Measurements from ENCODE around the gene IGFBP4.
"Not testable (repeated sequence)": the region's sequence is repeated elsewhere in the genome, so short reads cannot be mapped to it uniquely, and the experiment has no call there.

Gene IGFBP4

DNA sequence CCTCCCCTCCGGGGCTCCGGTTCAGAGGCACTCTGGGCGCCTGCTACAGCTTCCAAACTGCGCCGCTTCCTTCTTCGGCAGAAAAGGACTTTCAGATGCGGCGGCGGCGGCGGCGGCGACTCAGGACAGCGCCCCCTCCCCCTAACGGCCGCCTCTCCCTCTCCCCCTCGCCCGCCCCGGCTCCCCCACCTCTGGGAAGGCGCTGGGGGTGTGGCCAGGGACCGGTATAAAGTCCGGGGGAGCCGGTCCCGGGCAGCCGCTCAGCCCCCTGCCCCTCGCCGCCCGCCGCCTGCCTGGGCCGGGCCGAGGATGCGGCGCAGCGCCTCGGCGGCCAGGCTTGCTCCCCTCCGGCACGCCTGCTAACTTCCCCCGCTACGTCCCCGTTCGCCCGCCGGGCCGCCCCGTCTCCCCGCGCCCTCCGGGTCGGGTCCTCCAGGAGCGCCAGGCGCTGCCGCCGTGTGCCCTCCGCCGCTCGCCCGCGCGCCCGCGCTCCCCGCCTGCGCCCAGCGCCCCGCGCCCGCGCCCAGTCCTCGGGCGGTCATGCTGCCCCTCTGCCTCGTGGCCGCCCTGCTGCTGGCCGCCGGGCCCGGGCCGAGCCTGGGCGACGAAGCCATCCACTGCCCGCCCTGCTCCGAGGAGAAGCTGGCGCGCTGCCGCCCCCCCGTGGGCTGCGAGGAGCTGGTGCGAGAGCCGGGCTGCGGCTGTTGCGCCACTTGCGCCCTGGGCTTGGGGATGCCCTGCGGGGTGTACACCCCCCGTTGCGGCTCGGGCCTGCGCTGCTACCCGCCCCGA lies at the start of gene IGFBP4:
IGFBP4 (plus strand) TSS at position 255 of the 792 bp plus-strand sequence; CDS start at position 541, 286 bp downstream.
- DNase-seq, result peak; percentile 51

DNA sequence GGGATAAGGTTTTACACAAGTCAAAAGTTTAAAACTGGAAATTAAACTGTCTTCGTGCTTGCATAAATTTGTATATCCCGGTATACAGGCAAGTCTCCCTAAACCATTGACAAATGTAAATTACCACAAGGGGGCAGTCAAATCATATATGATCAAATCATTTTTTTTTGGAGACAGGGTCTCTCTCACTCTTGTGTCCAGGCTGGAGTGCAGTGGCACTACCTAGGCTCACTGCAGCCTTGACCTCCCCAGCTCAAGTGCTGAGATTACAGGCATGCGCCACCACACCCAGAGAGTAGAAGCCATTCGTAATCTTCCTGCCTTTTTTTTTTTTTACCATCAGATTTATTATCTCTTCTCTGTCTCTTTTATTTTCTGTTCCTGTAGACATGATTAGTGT lies 44.1 kb upstream of the IGFBP4 start:
- DNase-seq, result no peak

DNA sequence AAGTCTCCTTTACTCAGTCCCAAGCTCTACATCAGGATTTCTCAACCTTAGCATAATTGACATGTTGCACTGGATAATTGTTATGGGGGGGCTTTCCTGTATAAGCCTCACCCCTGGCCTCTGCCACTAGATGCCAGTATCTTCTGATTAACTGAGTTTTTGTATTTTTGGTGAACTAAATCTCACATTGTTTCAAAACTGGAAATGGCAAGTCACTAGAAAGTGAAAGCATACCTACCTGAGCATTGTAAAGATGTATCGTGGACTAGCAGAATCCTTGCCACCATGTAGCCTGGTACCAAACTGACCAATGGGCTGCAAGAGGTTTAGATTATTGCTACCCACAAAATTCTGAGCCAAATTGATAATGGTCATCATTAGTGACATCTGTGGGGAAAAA lies 40.6 kb upstream of the IGFBP4 start:
- DNase-seq, result no peak

DNA sequence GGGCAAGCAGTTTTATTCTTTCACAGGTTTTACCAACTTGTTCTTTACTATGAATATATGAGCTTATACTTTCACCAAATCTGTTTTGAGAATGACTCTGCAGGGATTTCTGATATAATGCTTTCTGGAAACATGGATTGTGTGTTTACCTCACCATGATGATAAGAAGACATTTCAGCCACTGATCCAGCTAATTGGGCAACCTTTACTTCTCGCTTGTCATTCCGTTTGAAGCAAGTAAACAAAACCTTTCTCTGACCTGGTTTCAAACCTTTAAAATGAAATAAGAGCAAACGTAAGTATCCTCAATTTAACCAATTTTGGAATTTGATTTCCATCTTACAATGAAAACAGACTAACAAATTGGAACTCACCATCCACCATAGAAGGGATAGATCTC lies 39.2 kb upstream of the IGFBP4 start:
- DNase-seq, result no peak

DNA sequence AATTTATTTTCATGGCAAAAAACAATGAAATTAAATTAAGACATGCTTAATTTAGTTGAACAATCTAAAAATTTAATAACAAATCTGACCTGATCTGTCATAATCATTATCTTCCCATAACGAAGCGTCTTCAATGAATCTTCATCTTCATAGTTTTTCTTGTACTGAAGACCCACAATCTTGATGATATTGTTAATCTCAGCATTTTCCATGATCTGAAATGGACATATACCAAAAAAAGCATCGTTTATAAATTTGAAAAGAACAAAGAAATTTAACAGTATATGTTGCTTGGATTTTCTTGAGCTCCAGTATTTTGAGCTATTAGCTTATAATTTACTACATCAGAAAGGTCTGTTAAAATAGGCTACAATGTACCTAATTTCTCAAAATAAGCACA lies 35.8 kb upstream of the IGFBP4 start:
- DNase-seq, result no peak

DNA sequence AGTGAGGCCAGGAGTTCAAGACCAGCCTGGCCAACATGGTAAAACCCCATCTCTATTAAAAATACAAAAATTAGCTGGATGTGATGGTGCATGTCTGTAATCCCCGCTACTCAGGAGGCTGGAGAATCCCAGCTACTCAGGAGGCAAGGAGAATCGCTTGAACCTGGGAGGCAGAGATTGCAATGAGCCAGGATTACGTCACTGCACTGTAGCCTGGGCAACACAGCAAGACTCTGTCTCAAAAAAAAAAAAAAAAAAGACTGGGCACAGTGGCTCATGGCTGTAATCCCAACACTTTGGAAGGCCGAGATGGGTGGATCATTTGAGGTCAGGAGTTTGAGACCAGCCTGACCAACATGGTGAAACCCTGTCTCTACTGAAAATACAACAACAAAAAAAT lies 33.7 kb upstream of the IGFBP4 start:
- not testable (repeated sequence) for DNase-seq

DNA sequence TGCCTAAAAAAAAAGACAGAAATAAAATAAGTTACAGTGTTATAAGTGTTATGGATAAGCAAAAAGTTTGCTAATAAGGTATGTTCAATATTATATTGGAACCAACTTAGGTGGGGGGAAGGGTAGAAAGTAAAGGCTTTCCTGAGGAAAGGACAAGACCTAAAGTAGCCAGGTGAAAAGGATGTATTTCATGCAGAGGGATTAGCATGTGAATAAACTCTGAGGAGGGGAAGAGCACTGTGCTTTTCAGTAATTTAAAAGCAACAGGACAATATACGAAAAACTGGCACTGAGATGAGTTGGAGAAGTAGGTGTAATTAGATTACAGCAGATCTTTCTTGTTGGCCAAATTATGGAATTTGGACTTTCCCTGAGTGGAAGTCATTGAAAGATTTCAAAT lies 33.2 kb upstream of the IGFBP4 start:
- DNase-seq, result no peak

DNA sequence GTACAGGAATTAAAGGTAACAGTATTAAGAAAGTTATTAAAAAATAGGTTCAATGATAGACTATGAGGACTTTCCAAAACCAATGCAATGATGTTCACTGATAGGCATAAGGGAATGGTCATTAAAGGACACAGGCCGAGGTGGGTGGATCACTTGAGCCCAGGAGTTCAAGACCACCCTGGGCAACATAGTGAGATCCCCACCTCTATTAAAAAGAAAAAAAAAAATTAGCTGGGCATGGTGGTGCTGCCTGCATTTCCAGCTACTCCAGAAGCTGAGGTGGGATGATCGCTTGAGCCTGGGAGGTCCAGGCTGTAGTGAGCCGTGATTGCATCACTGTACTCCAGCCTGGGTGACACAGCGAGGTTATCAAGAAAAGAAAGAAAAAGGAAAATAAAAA lies 31.4 kb upstream of the IGFBP4 start:
- DNase-seq, result no peak

DNA sequence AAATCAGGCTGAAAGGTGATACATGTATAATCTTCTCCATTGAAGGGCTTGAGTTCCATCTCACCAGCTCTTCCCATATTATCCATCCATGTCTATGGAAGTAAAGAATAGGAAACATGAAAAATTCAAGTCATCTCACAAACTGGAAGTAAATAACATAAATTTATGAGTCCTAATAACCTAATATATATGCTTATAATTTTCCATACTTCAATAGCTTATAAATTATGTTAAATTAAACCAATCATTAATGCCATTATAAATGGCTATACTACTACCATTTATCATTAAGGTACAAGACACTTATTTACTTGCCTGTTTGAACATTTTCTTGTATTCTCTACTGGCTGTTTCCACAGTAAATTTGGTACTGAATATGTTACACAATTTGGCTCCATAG lies 30.4 kb upstream of the IGFBP4 start:
- DNase-seq, result no peak

DNA sequence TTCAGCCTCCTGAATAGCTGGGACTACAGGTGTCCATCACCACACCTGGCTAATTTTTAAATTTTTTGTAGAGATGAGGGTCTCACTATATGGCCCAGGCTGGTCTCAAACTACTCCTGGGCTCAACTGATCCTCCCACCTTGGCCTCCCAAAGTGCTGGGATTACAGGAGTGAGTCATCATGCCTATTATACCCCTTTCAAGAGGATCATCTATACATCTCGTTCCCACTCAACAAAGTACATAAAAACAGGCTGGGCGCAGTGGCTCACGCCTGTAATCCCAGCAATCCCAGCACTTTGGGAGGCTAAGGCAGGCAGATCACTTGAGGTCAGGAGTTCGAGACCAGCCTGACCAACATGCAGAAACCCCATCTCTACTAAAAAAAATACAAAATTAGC lies 28.9 kb upstream of the IGFBP4 start:
- DNase-seq, result not testable (repeated sequence)

DNA sequence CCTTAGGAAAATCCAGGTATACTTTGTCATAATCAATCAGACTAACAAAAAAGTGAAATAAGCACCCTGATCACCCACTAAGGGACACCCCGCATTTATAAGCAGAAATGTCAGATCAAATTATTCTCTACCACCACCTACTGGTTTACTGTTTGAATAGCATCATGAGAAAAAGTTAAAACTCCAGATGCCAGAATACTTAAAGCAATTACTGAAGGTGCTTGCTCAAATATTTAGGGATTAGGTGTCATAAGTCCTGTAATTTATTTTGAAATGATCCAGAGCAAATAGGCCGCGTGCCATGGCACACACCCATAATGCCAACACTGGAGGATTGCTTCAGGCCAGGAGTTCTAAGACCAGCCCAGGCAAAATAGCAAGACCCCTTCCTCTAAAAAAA lies 27.9 kb upstream of the IGFBP4 start:
- no peak for DNase-seq

DNA sequence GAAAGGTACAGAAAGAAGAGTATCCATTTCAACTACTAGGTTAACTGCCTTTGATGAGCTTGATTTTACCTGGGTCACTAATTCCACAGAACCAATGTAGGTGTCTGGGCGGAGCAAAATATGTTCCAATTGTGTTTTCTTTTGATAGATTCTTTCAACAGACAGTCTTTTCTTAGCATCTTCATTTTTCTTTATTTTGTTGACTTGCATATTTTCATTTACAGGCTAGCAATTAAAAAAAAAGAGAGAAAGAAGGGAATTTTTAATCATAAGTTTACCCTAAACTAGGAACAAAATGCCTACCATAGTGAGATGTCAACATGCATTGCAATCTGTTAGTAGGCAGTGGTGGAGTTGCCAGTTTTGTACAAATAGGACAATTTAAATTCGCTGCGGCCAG lies 26.6 kb upstream of the IGFBP4 start:
- no peak for DNase-seq

DNA sequence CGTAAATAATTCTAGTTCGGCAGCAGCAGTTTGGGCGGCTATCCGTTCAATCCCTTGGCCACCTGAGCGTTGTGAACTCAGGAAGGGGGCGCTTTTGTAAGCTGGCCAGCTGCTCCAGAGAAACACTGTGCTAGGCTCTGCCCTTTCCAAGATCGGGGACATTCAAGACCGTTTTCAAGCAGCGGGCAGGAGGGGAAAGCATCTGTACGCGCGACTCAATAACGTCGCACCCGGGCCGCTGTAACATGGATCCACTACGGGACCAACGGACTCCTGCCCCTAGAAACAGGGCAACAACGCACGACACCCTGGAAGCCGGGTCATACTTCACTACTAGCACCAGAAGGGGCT lies 26.0 kb upstream of the IGFBP4 start:
- no peak for DNase-seq

DNA sequence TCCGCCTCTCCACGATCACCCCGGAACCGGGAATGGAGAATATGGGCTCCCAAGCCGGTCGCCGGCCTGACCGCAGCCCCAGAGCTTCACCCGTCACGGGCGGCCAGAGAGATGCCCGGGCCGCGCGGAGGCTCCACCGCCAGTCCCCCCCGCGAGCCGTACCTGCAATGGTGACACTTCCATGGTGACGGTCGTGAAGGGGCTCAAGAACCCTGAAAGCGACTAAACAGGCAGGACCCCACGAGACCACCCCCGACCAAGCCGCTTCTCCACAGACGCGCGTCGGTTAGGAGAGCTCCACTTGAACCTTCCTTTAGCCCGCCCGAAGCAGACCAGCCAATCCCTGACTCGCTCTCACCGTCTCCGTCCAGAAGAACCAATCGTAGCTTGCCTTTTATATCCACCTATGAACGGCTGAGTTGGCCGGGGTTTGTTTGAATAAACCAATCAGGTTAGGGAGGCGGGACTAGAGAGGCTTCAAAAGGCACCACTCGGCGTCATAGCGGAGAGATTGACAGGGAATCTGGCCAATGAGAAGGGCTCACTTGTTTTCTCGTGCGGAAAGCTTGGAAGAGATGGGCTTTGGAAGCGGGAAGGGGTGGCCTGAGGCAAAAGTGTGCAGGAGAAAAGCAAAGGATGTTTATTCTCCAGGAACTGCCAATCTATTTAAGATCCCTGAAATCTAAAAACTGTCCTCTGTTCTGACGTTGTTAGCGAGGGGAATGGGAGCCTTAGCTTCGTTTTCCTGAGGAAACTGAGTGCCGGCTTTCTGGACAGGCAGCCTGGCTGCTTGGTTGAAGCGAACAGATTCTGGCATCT lies 25.4 kb upstream of the IGFBP4 start, which contains the start of gene TOP2A:
TOP2A (minus strand) TSS at position 288 of the 819 bp plus-strand sequence; CDS start at position 183, 105 bp downstream.
- peak; percentile 92 for DNase-seq

DNA sequence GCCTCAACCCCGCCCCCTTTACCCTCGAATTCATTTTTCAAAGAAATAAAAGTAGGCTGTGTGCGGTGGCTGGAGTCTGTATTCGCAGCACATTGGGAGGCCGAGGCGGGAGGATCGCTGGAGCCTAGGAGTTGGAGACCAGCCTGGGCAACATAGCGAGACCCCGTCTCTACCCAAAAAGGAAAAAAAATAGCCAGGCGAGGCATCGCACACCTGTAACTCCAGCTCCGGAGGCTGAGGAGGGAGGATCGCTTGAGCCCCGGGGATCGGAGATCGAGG lies 24.9 kb upstream of the IGFBP4 start:
- no peak for DNase-seq

DNA sequence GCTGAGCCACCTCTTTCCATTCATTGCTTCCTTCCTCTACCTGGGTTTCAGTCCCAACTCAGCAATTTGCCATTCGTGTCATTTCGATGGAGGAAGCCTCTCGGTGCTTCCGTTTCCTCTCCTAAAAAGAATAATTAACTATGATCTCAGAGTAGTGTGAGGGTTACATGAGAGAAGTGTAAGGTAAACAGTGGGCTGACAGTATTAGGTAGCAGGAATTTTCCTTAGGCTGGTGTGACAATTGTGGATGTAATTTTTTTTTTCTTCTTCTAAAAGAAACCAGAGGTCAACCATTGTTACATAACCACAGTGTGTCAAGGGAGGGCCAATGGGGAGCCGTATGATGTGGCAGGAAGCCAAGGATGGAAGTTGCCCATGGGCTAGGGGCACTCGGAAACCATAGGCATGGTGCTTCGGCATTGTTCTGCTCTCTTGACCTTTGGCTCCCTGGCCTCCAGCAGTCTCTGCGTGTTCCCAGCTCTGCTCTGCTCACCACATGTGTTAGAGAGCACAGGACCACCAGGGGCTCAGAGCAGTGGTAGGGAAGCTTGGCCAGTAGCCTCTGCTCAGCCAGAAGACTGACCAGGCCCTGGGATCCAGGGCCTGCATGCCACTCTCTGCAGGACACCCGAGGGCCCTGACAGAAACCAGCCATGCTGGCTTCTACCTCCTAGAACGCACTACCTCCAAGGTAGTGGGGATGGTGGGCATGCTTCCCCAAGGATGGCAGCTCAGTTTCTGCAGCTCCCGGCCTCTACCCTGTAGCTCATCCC lies 23.5 kb upstream of the IGFBP4 start:
- DNase-seq, result no peak

DNA sequence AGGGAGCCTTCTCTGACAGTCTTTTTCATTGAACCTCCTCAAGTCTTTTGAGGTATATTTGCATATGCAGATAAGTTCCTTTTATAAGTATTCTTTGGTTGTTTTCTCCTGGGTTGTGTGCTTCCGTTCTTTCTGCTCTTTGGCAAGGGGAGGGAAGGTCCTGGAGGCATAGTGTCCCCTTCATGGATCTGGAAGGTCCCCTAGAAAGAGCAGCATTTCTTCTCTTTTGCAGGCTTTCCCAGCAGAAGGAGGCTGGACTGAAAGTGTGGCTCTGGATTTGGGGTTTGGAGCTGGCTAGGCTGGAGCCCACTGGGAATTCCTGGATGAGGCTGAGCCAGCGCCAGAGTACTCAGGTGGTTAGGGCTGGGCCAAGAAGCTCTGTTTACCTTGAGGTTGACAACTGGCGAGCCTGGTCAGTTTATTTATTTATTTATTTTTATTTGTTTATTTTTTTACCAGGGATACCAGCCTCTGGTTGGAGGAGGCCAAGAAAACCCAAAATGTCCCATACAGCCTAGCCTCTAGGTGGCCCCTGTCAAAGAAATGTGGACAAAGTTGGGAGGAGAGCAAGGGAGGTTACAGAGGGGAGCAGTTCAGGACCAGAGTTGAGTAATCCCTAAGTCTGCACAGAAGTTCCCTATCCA lies 20.1 kb upstream of the IGFBP4 start:
- no peak for DNase-seq

DNA sequence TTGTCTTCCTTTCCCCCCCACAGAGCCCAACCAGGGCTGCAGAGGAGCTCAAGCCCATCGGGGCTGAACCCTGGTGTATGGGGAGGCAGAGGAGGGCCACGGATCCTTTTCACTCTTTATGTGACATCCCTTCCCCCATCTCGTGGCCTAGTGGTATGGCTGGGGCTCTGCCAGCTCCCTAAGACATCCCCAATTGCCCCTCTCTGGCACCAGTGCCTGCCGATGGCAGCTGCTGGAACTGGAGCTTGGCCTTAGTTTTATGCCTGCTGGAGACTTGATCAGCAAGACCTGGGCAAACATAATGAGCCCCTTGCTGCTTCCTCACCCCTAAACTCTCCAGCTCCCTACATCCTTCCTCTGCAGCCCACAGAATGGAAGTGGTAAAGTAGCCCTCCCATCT lies 17.5 kb upstream of the IGFBP4 start:
- no peak for DNase-seq

DNA sequence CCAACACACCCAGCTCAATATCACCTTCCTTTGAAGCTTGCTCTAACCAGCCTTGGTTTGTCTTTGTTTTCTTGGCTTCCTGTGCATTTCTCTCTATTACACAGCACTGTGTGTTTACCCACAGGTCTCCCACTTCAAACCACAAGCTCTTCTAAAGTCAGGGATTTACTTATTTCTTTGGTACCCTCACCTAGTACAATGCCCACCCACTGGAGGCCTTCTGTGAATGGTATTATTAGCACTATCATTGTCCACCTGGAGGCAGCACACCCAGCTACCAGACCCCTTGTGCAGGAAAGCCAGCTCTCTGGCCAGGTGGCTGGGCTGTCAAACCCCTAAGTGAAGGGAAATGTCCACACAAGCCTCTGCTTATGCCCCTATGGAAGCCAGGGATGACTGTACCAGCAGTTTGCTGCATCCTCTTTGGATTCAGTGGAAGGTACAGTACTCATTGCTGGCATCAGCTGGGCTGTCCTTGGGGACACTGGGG lies 16.2 kb upstream of the IGFBP4 start:
- no peak for DNase-seq

DNA sequence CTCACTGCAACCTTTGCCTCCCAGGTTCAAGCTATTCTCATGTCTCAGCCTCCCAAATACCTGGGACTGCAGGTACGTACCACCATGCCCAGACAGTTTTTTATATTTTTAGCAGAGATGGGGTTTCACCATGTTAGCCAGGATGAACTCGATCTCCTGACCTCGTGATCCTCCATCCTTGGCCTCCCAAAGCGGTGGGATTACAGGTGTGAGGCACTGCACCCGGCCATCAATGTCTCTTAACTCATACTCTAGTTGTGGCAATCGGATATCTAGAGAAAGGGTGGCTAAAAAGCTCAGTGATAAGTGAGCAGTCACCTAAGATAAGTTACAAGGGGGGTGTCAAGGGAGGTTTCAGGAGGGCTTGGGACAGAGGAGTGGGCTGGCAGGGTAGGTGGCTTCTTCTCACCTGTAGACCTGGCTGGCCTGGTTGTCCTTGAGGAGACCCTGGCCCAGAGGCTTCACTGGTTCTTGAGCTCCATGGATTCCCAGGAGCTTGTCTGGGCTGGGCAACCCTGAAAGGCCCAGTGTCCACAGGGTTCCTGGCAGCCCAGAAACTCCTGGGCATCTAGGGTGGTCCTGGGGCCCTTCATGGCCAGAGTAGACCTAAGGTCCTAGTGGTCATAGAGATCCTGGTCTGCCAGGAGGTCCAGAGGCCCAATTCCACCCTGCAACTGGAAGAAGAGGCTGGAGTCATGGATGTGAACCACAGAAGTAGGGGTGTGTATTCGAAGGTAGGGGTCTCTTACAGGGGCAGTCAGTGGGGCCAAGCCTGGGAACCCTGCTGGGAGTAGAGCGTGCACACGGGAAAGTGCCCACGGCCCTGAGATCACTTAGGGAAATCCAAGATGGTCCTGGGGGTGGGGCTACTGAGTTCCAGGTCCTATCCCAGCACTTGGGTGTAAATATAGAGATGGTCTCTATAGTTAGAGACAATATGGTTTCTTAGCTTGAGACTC lies 12.7 kb upstream of the IGFBP4 start:
- DNase-seq, result no peak

DNA sequence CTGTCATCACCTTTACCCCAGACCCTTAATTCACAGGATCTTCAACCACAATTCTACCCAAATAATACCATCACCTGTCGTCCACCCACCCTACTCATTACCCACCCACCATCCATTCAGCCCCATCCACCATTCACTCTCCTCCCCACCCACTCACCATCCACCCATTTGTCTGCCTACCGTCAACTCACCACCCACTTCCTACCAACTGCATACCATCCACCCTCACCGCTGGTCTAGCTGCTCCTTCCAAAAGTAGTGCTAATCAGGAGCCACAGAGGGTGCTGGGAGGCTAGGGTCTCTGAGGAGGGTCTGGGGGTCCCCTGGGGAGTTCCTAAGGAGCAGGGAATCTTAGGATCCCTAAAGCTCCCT lies 12.0 kb upstream of the IGFBP4 start:
- no peak for DNase-seq

Measured in GOT3 (cell line).